ENCODE measurements around the gene SCTR.

Gene SCTR

DNA sequence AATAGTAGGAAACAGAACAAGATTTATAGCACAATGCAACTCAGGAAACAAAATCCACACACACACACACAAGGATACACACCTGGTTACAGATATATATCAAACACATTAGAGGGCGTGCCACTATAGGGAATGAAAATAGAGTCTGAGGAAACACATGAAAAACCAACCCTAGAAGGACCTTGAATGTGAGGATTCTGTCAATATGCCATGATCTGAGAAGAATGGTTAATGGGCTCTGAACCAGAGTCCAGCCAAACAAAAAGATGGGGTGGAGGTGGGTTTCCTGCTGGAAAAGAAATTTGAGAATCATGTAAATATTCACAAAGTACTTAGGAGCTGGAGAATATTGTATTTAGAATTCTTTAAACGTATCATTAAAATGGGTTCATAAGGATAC is 100.5 kb downstream of the SCTR start:
- TF ChIP-seq CSDC2 (CRISPR knock-in tag; IDR thresholded peaks at IDR 0.05) (no peak), ZNF70 (CRISPR knock-in tag; IDR thresholded peaks at IDR 0.05) (no peak), ISL1 (CRISPR knock-in tag; IDR thresholded peaks at IDR 0.05) (no peak), OSR1 (CRISPR knock-in tag; IDR thresholded peaks at IDR 0.05) (no peak), RARB (CRISPR knock-in tag; IDR thresholded peaks at IDR 0.05) (no peak), ZNF8 (CRISPR knock-in tag; IDR thresholded peaks at IDR 0.05) (no peak)
- TF ChIP-seq, protein P1, sequence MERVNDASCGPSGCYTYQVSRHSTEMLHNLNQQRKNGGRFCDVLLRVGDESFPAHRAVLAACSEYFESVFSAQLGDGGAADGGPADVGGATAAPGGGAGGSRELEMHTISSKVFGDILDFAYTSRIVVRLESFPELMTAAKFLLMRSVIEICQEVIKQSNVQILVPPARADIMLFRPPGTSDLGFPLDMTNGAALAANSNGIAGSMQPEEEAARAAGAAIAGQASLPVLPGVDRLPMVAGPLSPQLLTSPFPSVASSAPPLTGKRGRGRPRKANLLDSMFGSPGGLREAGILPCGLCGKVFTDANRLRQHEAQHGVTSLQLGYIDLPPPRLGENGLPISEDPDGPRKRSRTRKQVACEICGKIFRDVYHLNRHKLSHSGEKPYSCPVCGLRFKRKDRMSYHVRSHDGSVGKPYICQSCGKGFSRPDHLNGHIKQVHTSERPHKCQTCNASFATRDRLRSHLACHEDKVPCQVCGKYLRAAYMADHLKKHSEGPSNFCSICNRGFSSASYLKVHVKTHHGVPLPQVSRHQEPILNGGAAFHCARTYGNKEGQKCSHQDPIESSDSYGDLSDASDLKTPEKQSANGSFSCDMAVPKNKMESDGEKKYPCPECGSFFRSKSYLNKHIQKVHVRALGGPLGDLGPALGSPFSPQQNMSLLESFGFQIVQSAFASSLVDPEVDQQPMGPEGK (CRISPR knock-in tag; IDR thresholded peaks at IDR 0.05; ENCODE audit: borderline replicate concordance), result no peak
- ATAC-seq, result no peak

GRCh38 chr2:119423108-119423444 is 101.2 kb downstream of the SCTR start:
- TF ChIP-seq PPARA (CRISPR knock-in tag; IDR thresholded peaks at IDR 0.05; ENCODE audit: borderline replicate concordance), result no peak
- TF ChIP-seq CSDC2 (CRISPR knock-in tag; IDR thresholded peaks at IDR 0.05), result no peak
- TF ChIP-seq, protein P2, sequence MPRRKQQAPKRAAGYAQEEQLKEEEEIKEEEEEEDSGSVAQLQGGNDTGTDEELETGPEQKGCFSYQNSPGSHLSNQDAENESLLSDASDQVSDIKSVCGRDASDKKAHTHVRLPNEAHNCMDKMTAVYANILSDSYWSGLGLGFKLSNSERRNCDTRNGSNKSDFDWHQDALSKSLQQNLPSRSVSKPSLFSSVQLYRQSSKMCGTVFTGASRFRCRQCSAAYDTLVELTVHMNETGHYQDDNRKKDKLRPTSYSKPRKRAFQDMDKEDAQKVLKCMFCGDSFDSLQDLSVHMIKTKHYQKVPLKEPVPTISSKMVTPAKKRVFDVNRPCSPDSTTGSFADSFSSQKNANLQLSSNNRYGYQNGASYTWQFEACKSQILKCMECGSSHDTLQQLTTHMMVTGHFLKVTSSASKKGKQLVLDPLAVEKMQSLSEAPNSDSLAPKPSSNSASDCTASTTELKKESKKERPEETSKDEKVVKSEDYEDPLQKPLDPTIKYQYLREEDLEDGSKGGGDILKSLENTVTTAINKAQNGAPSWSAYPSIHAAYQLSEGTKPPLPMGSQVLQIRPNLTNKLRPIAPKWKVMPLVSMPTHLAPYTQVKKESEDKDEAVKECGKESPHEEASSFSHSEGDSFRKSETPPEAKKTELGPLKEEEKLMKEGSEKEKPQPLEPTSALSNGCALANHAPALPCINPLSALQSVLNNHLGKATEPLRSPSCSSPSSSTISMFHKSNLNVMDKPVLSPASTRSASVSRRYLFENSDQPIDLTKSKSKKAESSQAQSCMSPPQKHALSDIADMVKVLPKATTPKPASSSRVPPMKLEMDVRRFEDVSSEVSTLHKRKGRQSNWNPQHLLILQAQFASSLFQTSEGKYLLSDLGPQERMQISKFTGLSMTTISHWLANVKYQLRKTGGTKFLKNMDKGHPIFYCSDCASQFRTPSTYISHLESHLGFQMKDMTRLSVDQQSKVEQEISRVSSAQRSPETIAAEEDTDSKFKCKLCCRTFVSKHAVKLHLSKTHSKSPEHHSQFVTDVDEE (CRISPR knock-in tag; IDR thresholded peaks at IDR 0.05), result no peak
- no peak for TF ChIP-seq SNAI2 (CRISPR knock-in tag; IDR thresholded peaks at IDR 0.05)
- no peak for TF ChIP-seq ZNF8 (CRISPR knock-in tag; IDR thresholded peaks at IDR 0.05)
- TF ChIP-seq OSR1 (CRISPR knock-in tag; IDR thresholded peaks at IDR 0.05), result no peak
- TF ChIP-seq ARNTL (CRISPR knock-in tag; IDR thresholded peaks at IDR 0.05; ENCODE audit: borderline replicate concordance, low read depth), result no peak
- TF ChIP-seq ZFP30 (CRISPR knock-in tag; IDR thresholded peaks at IDR 0.05), result no peak
- no peak for TF ChIP-seq ESRRG (CRISPR knock-in tag; IDR thresholded peaks at IDR 0.05)
- TF ChIP-seq ZFP3 (CRISPR knock-in tag; IDR thresholded peaks at IDR 0.05), result no peak
- TF ChIP-seq CREB5 (CRISPR knock-in tag; IDR thresholded peaks at IDR 0.05; ENCODE audit: low read depth), result no peak
- ATAC-seq, result no peak

DNA sequence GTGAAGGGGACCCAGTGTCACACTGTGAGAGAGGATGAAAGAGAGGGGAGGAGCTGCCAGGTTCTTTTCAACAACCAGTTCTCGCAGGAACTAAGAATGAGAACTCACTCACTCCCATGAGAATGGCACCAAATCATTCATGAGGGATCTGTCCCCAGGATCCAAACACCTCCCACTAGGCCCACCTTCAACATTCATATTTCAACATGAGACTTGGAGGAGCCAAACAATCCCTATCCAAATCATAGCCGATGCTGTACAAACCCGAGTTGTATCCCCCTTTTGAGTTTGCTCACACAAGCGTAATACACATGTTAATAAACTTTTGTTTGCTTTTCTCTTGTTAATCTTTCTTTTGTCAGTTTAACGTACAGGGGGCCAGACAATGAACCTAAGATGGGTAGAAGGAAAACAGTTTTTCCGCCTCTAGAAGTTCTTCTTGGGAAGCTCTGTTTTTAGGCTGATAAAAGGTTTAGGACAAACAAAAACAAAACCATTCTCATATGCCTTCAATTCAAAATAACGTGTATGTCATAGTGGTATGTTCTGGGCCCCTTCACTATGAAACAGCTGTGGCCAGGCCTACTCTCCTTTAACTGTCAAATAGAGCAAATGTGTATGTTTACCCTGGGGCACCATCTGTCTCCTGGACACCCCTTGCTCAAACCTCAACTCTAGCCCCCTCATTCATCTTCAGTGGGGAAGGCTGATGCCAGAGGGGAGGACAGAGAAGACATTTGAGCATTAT is 101.7 kb downstream of the SCTR start:
- TF ChIP-seq GLIS3 (CRISPR knock-in tag; IDR thresholded peaks at IDR 0.05) (no peak), OSR1 (CRISPR knock-in tag; IDR thresholded peaks at IDR 0.05) (no peak)
- no peak for ATAC-seq

- ATAC-seq, result no peak
Measured at GRCh38 chr2:119421741-119422140, 102.5 kb downstream of the SCTR start.

More at GRCh38 chr2:119421741-119422140, 102.5 kb downstream of the SCTR start:
- TF ChIP-seq CSDC2 (CRISPR knock-in tag; IDR thresholded peaks at IDR 0.05) (no peak), TOX (CRISPR knock-in tag; IDR thresholded peaks at IDR 0.05; ENCODE audit: borderline replicate concordance) (no peak), GLIS3 (CRISPR knock-in tag; IDR thresholded peaks at IDR 0.05) (no peak), SNAI2 (CRISPR knock-in tag; IDR thresholded peaks at IDR 0.05) (no peak), ZC3H10 (CRISPR knock-in tag; IDR thresholded peaks at IDR 0.05) (no peak), ZFP3 (CRISPR knock-in tag; IDR thresholded peaks at IDR 0.05) (no peak), BACH2 (CRISPR knock-in tag; IDR thresholded peaks at IDR 0.05; ENCODE audit: borderline replicate concordance) (no peak), OSR1 (CRISPR knock-in tag; IDR thresholded peaks at IDR 0.05) (no peak), TCF4 (CRISPR knock-in tag; IDR thresholded peaks at IDR 0.05; ENCODE audit: borderline replicate concordance) (no peak), CREB5 (CRISPR knock-in tag; IDR thresholded peaks at IDR 0.05; ENCODE audit: low read depth) (no peak), POU6F1 (CRISPR knock-in tag; IDR thresholded peaks at IDR 0.05; ENCODE audit: borderline replicate concordance, low read depth) (no peak), ISL1 (CRISPR knock-in tag; IDR thresholded peaks at IDR 0.05) (no peak), ZNF70 (CRISPR knock-in tag; IDR thresholded peaks at IDR 0.05) (no peak)
- TF ChIP-seq, protein P1 (CRISPR knock-in tag; IDR thresholded peaks at IDR 0.05; ENCODE audit: borderline replicate concordance), result no peak
- TF ChIP-seq, protein P3, sequence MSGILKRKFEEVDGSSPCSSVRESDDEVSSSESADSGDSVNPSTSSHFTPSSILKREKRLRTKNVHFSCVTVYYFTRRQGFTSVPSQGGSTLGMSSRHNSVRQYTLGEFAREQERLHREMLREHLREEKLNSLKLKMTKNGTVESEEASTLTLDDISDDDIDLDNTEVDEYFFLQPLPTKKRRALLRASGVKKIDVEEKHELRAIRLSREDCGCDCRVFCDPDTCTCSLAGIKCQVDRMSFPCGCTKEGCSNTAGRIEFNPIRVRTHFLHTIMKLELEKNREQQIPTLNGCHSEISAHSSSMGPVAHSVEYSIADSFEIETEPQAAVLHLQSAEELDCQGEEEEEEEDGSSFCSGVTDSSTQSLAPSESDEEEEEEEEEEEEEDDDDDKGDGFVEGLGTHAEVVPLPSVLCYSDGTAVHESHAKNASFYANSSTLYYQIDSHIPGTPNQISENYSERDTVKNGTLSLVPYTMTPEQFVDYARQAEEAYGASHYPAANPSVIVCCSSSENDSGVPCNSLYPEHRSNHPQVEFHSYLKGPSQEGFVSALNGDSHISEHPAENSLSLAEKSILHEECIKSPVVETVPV (CRISPR knock-in tag; IDR thresholded peaks at IDR 0.05), result no peak

Data from SK-N-SH treated with all-trans-retinoic acid at 6 μM for 48 hours (cell line).